Measurements from ENCODE around the gene TBXAS1.

The TBXAS1 gene

GRCh38 chr7:140024585-140024984, 195.5 kb downstream of the TBXAS1 start:
- TF ChIP-seq CTCF (IDR thresholded peaks at IDR 0.05; ENCODE audit: low read depth, low read length), result no peak
- no peak overlapping the region for H3K4me3 ChIP-seq (ENCODE audit: low read depth, low read length)

- TF ChIP-seq CTCF (IDR thresholded peaks at IDR 0.05; ENCODE audit: low read depth, low read length), result no peak
- H3K4me3 ChIP-seq (ENCODE audit: low read depth, low read length), result no peak overlapping the region
These were observed 196.2 kb downstream of the TBXAS1 start for GRCh38 chr7:140025241-140025640.

GRCh38 chr7:140025814-140026433, 196.9 kb downstream of the TBXAS1 start:
- no peak overlapping the region for H3K4me3 ChIP-seq (ENCODE audit: low read depth, low read length)
- TF ChIP-seq CTCF (IDR thresholded peaks at IDR 0.05; ENCODE audit: low read depth, low read length), result no peak

- no peak overlapping the region for H3K4me3 ChIP-seq (ENCODE audit: low read depth, low read length)
- no peak for TF ChIP-seq CTCF (IDR thresholded peaks at IDR 0.05; ENCODE audit: low read depth, low read length)
These were observed 197.9 kb downstream of the TBXAS1 start for GRCh38 chr7:140026935-140027334.

GRCh38 chr7:140027858-140028257, 198.8 kb downstream of the TBXAS1 start:
- no peak overlapping the region for H3K4me3 ChIP-seq (ENCODE audit: low read depth, low read length)
- TF ChIP-seq CTCF (IDR thresholded peaks at IDR 0.05; ENCODE audit: low read depth, low read length), result no peak

- no peak for TF ChIP-seq CTCF (IDR thresholded peaks at IDR 0.05; ENCODE audit: low read depth, low read length)
- no peak overlapping the region for H3K4me3 ChIP-seq (ENCODE audit: low read depth, low read length)
These were observed 199.2 kb downstream of the TBXAS1 start for GRCh38 chr7:140028311-140028710.

GRCh38 chr7:140029072-140029471, 200.0 kb downstream of the TBXAS1 start:
- no peak overlapping the region for H3K4me3 ChIP-seq (ENCODE audit: low read depth, low read length)
- TF ChIP-seq CTCF (IDR thresholded peaks at IDR 0.05; ENCODE audit: low read depth, low read length), result no peak

Data from WI38 (cell line).